Measurements from ENCODE around the gene SMYD1. TPM values are rescaled to one million over a fixed set of nuclear protein-coding genes. Genes with fewer than 3 reads are reported as not detected.

SMYD1 gene
- total and polyA plus RNA-seq, 2 donors (not counting 1 experiment from before 2014, with no cell fraction given), result not detected

DNA sequence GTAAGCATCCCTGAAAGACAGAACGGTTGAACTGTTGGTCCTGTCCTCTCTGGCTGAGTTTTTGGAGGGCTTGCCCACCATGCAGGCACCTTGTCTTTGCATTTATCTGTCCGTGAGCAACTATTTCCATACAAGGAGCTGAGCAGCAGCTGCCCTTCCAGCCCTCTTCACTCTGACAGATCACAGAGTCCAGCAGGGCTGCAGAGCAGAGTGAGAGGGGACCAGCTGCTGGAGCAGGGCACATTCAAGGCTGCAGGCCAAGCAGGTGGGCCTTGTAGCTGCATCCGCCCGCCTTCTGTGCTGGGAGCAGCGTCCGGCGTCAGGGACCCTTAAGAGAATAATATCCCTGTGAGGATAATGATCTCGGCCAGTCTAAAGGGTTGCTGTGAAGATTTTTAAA is 9.5 kb downstream of the SMYD1 start:
- ChIA-PET CTCF (no interaction called here), POLR2A (no interaction called here)
- Histone ChIP-seq H3K4me2 (replicated peaks; ENCODE audit: low read depth, low read length, poor library complexity, severe bottlenecking) (no peak overlapping the region), H2AFZ (ENCODE audit: insufficient read depth, low read depth, low read length, poor library complexity, severe bottlenecking) (no peak overlapping the region), H3K4me1 (ENCODE audit: control insufficient read depth in 2 of 2, insufficient read depth in 2 of 2, low read length in 2 of 2) (no peaks in the 10 kb centered on the region), H4K20me1 (ENCODE audit: control insufficient read depth, insufficient read depth, low read length, poor library complexity, severe bottlenecking) (no peaks in the 10 kb centered on the region), H3K4me3 (ENCODE audit: control extremely low read depth in 1 of 5, extremely low read depth in 1 of 5, insufficient read depth in 1 of 5, low read depth in 2 of 5, low read length in 4 of 5) (no peak overlapping the region), H3K27ac (ENCODE audit: low read length in 2 of 2) (no peak overlapping the region), H3K27me3 (replicated peaks in 1 of 4; ENCODE audit: control extremely low read depth in 1 of 4, control insufficient read depth in 3 of 4, insufficient read depth in 4 of 4, low read length in 3 of 4) (no peaks in the 10 kb centered on the region), H3K9ac (ENCODE audit: low read length) (no peak overlapping the region), H3K9me3 (ENCODE audit: control extremely low read depth in 1 of 3, control insufficient read depth in 2 of 3, insufficient read depth in 1 of 3, low read length in 2 of 3) (peaks cover 0 to 5% (median 0%) of the 10 kb centered on the region in 3 donors), H3K79me2 (ENCODE audit: control insufficient read depth, insufficient read depth, low read length) (no peaks in the 10 kb centered on the region), H3K36me3 (replicated peaks in 1 of 2; ENCODE audit: control extremely low read depth in 1 of 2, control insufficient read depth in 1 of 2, extremely low read depth in 1 of 2, insufficient read depth in 2 of 2, low read length in 1 of 2) (no peaks in the 10 kb centered on the region)
- Mint-ChIP-seq H3K27me3 (peaks cover 15% of the 10 kb centered on the region), H3K9me3 (ENCODE audit: insufficient read depth) (no peaks in the 10 kb centered on the region), H3K27ac (no peak overlapping the region), H3K4me3 (no peak overlapping the region), H3K4me1 (no peaks in the 10 kb centered on the region)
- no peak for ATAC-seq (ENCODE audit: low read depth)
- TF ChIP-seq EZH2 (IDR thresholded peaks at IDR 0.05; ENCODE audit: borderline replicate concordance, insufficient read depth, low read depth, low read length, poor library complexity, severe bottlenecking), result no peak
- TF ChIP-seq, protein P1, sequence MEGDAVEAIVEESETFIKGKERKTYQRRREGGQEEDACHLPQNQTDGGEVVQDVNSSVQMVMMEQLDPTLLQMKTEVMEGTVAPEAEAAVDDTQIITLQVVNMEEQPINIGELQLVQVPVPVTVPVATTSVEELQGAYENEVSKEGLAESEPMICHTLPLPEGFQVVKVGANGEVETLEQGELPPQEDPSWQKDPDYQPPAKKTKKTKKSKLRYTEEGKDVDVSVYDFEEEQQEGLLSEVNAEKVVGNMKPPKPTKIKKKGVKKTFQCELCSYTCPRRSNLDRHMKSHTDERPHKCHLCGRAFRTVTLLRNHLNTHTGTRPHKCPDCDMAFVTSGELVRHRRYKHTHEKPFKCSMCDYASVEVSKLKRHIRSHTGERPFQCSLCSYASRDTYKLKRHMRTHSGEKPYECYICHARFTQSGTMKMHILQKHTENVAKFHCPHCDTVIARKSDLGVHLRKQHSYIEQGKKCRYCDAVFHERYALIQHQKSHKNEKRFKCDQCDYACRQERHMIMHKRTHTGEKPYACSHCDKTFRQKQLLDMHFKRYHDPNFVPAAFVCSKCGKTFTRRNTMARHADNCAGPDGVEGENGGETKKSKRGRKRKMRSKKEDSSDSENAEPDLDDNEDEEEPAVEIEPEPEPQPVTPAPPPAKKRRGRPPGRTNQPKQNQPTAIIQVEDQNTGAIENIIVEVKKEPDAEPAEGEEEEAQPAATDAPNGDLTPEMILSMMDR (IDR thresholded peaks at IDR 0.05), result no peak
- no peak for DNase-seq
- WGBS (ENCODE audit: insufficient coverage), result 95% methylated on average over 6 of the region's 8 CpGs
- intact Hi-C loops (cut with micrococcal nuclease), result no loop called here

DNA sequence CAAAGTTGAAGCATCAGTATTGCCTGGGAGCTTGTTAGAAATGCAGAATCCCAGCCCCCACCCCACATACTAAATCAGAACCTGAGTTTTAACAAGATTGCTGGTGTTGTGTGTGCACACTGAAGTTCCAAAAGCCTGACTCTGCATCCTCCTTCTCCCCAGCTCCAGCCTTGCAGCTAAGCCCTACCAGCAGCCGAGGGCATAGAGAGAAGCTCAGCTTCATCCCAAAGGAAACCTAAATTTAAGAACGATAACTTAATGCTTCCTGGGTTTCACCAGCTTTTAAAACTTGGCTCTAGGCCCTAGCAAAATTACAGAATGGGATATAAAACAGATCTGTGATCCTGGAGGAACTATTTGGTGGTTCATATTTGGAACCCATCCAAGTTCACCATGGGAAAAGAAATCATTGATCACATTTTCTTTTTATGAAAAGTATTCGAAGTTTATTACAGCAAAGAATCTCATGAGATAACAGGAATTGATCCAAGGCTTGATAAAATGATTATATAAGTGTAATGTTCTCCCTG is 11.1 kb downstream of the SMYD1 start:
- ATAC-seq (ENCODE audit: low read depth), result no peak

More for the DNA sequence above, 11.1 kb downstream of the SMYD1 start:
- Mint-ChIP-seq H3K9me3 (ENCODE audit: insufficient read depth) (no peaks in the 10 kb centered on the region), H3K27ac (no peak overlapping the region), H3K4me3 (no peak overlapping the region), H3K27me3 (peaks cover 11% of the 10 kb centered on the region), H3K4me1 (no peaks in the 10 kb centered on the region)
- TF ChIP-seq, protein P1 (IDR thresholded peaks at IDR 0.05), result no peak
- TF ChIP-seq EZH2 (IDR thresholded peaks at IDR 0.05; ENCODE audit: borderline replicate concordance, insufficient read depth, low read depth, low read length, poor library complexity, severe bottlenecking), result no peak
- no peak overlapping the region for H3K9ac ChIP-seq (ENCODE audit: low read length)
- peaks cover 0 to 5% (median 0%) of the 10 kb centered on the region in 3 donors for H3K9me3 ChIP-seq (ENCODE audit: control extremely low read depth in 1 of 3, control insufficient read depth in 2 of 3, insufficient read depth in 1 of 3, low read length in 2 of 3)
- ChIA-PET CTCF (interaction anchor here (1.4 kb wide), 1 partner anchor 19 kb away, joined by 4 read pairs; no protein-coding TSS in a partner anchor), POLR2A (no interaction called here)
- WGBS (ENCODE audit: insufficient coverage), result 70% methylated on average over 2 of the region's 3 CpGs
- H3K4me3 ChIP-seq (ENCODE audit: control extremely low read depth in 1 of 5, extremely low read depth in 1 of 5, insufficient read depth in 1 of 5, low read depth in 2 of 5, low read length in 4 of 5), result no peak overlapping the region
- no peaks in the 10 kb centered on the region for H3K27me3 ChIP-seq (replicated peaks in 1 of 4; ENCODE audit: control extremely low read depth in 1 of 4, control insufficient read depth in 3 of 4, insufficient read depth in 4 of 4, low read length in 3 of 4)
- H2AFZ ChIP-seq (ENCODE audit: insufficient read depth, low read depth, low read length, poor library complexity, severe bottlenecking), result no peak overlapping the region
- no peaks in the 10 kb centered on the region for H4K20me1 ChIP-seq (ENCODE audit: control insufficient read depth, insufficient read depth, low read length, poor library complexity, severe bottlenecking)
- intact Hi-C loops (cut with micrococcal nuclease), result no loop called here
- no peak overlapping the region for H3K27ac ChIP-seq (ENCODE audit: low read length in 2 of 2)
- no peaks in the 10 kb centered on the region for H3K4me1 ChIP-seq (ENCODE audit: control insufficient read depth in 2 of 2, insufficient read depth in 2 of 2, low read length in 2 of 2)
- DNase-seq, result no peak
- H3K4me2 ChIP-seq (replicated peaks; ENCODE audit: low read depth, low read length, poor library complexity, severe bottlenecking), result no peak overlapping the region
- no peaks in the 10 kb centered on the region for H3K36me3 ChIP-seq (replicated peaks in 1 of 2; ENCODE audit: control extremely low read depth in 1 of 2, control insufficient read depth in 1 of 2, extremely low read depth in 1 of 2, insufficient read depth in 2 of 2, low read length in 1 of 2)
- no peaks in the 10 kb centered on the region for H3K79me2 ChIP-seq (ENCODE audit: control insufficient read depth, insufficient read depth, low read length)

Measured in B cell (primary cell).